ENCODE results near the gene MUC6. TPM values are rescaled to one million over a fixed set of nuclear protein-coding genes. Genes with fewer than 3 reads are reported as not detected.

Gene MUC6
- total RNA-seq, 1 donor from 2014 or later = not detected

- no peak overlapping the region for H3K27ac Mint-ChIP-seq
- no peaks in the 10 kb centered on the region for H3K4me1 Mint-ChIP-seq
- POLR2A ChIA-PET = no interaction called here
- intact Hi-C loops (cut with micrococcal nuclease) = no loop called here
- peaks cover 76% of the 10 kb centered on the region for H3K36me3 Mint-ChIP-seq (ENCODE audit: low read depth)
- DNase-seq (no peak), ATAC-seq (ENCODE audit: low read depth) (no peak)
- no peaks in the 10 kb centered on the region for H3K9me3 Mint-ChIP-seq
- H3K4me3 Mint-ChIP-seq = no peak overlapping the region
- no peak for TF ChIP-seq CTCF (IDR thresholded peaks at IDR 0.05)
- no peaks in the 10 kb centered on the region for H3K27me3 Mint-ChIP-seq
- CTCF ChIA-PET = no interaction called here
These were observed 51.1 kb downstream of the MUC6 start for GRCh38 chr11:985406-985805.

- CTCF ChIA-PET = no interaction called here
- Mint-ChIP-seq H3K27ac (no peak overlapping the region), H3K4me1 (no peaks in the 10 kb centered on the region), H3K27me3 (no peaks in the 10 kb centered on the region), H3K36me3 (ENCODE audit: low read depth) (peaks cover 69% of the 10 kb centered on the region), H3K9me3 (no peaks in the 10 kb centered on the region), H3K4me3 (no peak overlapping the region)
- ATAC-seq (ENCODE audit: low read depth) (no peak), DNase-seq (no peak)
- TF ChIP-seq CTCF (IDR thresholded peaks at IDR 0.05) = no peak
- intact Hi-C loops (cut with micrococcal nuclease) = no loop called here
- POLR2A ChIA-PET = no interaction called here
These were observed 52.0 kb downstream of the MUC6 start for GRCh38 chr11:984546-984945.

GRCh38 chr11:981764-982163 lies 54.8 kb downstream of the MUC6 start:
- H3K27ac Mint-ChIP-seq = no peak overlapping the region
- no peak for DNase-seq
- TF ChIP-seq CTCF (IDR thresholded peaks at IDR 0.05) = no peak
- ATAC-seq (ENCODE audit: low read depth) = no peak
- H3K36me3 Mint-ChIP-seq (ENCODE audit: low read depth) = peaks cover 74% of the 10 kb centered on the region
- H3K27me3 Mint-ChIP-seq = no peaks in the 10 kb centered on the region
- H3K4me3 Mint-ChIP-seq = no peak overlapping the region
- ChIA-PET POLR2A (no interaction called here), CTCF (no interaction called here)
- H3K9me3 Mint-ChIP-seq = no peaks in the 10 kb centered on the region
- intact Hi-C loops (cut with micrococcal nuclease) = no loop called here
- H3K4me1 Mint-ChIP-seq = no peaks in the 10 kb centered on the region

GRCh38 chr11:980438-981357 lies 55.8 kb downstream of the MUC6 start:
- Mint-ChIP-seq H3K27ac (no peak overlapping the region), H3K4me1 (no peaks in the 10 kb centered on the region), H3K9me3 (no peaks in the 10 kb centered on the region), H3K36me3 (ENCODE audit: low read depth) (peaks cover 69% of the 10 kb centered on the region), H3K4me3 (no peak overlapping the region), H3K27me3 (no peaks in the 10 kb centered on the region)
- no peak for ATAC-seq (ENCODE audit: low read depth)
- intact Hi-C loops (cut with micrococcal nuclease) = no loop called here
- no peak for DNase-seq
- POLR2A ChIA-PET = no interaction called here
- CTCF ChIA-PET = no interaction called here
- TF ChIP-seq CTCF (IDR thresholded peaks at IDR 0.05) = no peak

GRCh38 chr11:978781-979180 lies 57.7 kb downstream of the MUC6 start:
- no peak for TF ChIP-seq CTCF (IDR thresholded peaks at IDR 0.05)
- intact Hi-C loops (cut with micrococcal nuclease) = no loop called here
- Mint-ChIP-seq H3K4me3 (no peak overlapping the region), H3K27me3 (no peaks in the 10 kb centered on the region), H3K36me3 (ENCODE audit: low read depth) (peaks cover 60% of the 10 kb centered on the region), H3K4me1 (no peaks in the 10 kb centered on the region), H3K27ac (no peak overlapping the region), H3K9me3 (no peaks in the 10 kb centered on the region)
- ATAC-seq (ENCODE audit: low read depth) (no peak), DNase-seq (no peak)
- CTCF ChIA-PET = no interaction called here
- POLR2A ChIA-PET = no interaction called here

Data from activated B cell treated with CpG ODN at 0.5 μM for 24 hours (primary cell).